ENCODE results near the gene FDXR. TPM values are rescaled to one million over a fixed set of nuclear protein-coding genes. Genes with fewer than 3 reads are reported as not detected.

The FDXR gene
- total and polyA plus RNA-seq, 2 of the 8 experiments (the other 6 are each of a cell fraction or from before 2014, with no cell fraction given), result 24.2 to 31.4 TPM

- no peak for TF ChIP-seq PHF8 (conservative IDR thresholded peaks at IDR 0.05; ENCODE audit: low read depth, low read length)
Measured at GRCh38 chr17:74874615-74875037, 1.8 kb upstream of the FDXR start (continued).

Measured in H1 (cell line).